Prostate gland (tissue), 2 donors: ENCODE results near the gene ATXN1. TPM values are rescaled to one million over a fixed set of nuclear protein-coding genes. Genes with fewer than 3 reads are reported as not detected.

ENCODE experiments used
- DNase-seq: peaks from one replicate; pipeline ENCODE4 v3.0.0-alpha.2; 2019; ENCODE audit warnings: low spot score
- H3K27ac ChIP-seq, 2 donors: fragments of 200-600 bp; sonication (generic); 2 replicates each; pipeline ENCODE4 v1.5.1; 2017 to 2019
- H3K27me3 ChIP-seq: fragments of 200-600 bp; sonication (generic); replicated peaks from 2 replicates; pipeline ENCODE4 v1.5.1; 2019; ENCODE audit not compliant: insufficient read depth
- H3K36me3 ChIP-seq, 2 donors: fragments of 200-600 bp; sonication (generic); 1 replicate in 1 of 2; 2 replicates in 1 of 2; pipeline versions ENCODE4 v1.5.1 to v1.8.1; 2017 to 2019
- H3K4me1 ChIP-seq: fragments of 200-600 bp; sonication (generic); replicated peaks from 2 replicates; pipeline ENCODE4 v1.5.1; 2019
- H3K4me3 ChIP-seq, 2 donors: fragments of 200-600 bp; sonication (generic); 2 replicates each; pipeline ENCODE4 v1.5.1; 2017 to 2019
- H3K9me3 ChIP-seq: fragments of 200-600 bp; sonication (generic); 2 replicates; pipeline ENCODE4 v1.5.1; 2017
- POLR2A ChIP-seq: fragments of 450-650 bp; IDR thresholded peaks from one replicate; pipeline ENCODE4 v1.6.1; 2016; ENCODE audit warnings: antibody characterized with exemption, mild to moderate bottlenecking
- POLR2AphosphoS5 ChIP-seq: sonication (generic); formaldehyde crosslinking; IDR thresholded peaks from one replicate; pipeline ENCODE4 v1.6.1; 2017; ENCODE audit warnings: antibody characterized with exemption
- WGBS: methylation state at CpG from one replicate; pipeline ENCODE4 v1.1.5; 2018; 5-methylcytosine and 5-hydroxymethylcytosine counted together
- intact Hi-C: fragments of 100-400 bp; cut with DNase I; formaldehyde crosslinking; loops from one replicate; pipeline ENCODE4 v1.14.2; 2022
- total RNA-seq, 2 donors: library from RNA; depleted of rRNA; stranded (reverse); fragments of >200 nt; gene quantifications; one replicate each; pipeline ENCODE4 v1.1.0, GENCODE V29; 2016
- TF ChIP-seq, protein P1 (sequence below), 4 experiments: fragments of 200-600 bp in 2 of 4; fragments of 450-650 bp in 2 of 4; sonication (generic) in 2 of 4; IDR thresholded peaks; 1 replicate in 3 of 4; 2 replicates in 1 of 4; pipeline ENCODE4 v1.5.1; 2016 to 2019; ENCODE audit warnings: antibody characterized with exemption in 4 of 4, mild to moderate bottlenecking in 2 of 4, moderate library complexity in 2 of 4

ATXN1 gene
- total RNA-seq, 2 donors from 2014 or later = 28.5 to 89.0 TPM

DNA sequence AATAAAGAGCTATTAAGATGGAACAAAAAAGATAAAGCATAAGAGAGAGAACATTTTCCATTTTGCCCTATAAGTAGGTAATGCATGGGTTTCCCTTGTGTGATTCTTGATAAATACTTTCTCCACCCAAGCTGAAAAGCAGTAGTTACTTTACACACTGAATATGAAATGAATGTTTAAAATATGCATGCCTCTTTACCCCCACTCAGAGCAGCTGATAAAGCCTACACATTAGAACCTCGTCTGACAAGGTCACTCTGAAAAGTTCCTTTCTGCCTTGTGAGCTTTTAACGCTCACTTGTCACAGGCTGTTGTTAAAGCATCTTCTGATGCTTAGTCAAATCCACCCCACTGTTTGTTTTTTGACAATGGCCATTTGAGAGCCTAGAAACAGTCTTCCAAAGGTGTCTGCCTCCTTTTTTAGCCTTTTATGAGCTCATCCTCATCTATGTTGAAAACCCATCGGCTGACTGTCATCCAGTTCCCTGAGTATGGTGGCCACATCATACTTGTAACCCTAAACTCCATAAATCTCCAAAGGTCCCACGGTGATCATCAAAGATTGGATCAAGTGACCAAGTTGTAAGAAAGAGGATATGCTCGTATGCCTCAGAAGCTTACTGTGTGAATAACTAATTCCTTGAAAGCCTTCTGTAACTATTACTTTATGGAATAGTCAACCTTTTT lies 102.8 kb downstream of the ATXN1 start:
- Histone ChIP-seq H3K36me3 (no peaks in the 10 kb centered on the region), H3K27me3 (no peaks in the 10 kb centered on the region), H3K4me3 (no peak overlapping the region), H3K27ac (no peak overlapping the region), H3K9me3 (no peaks in the 10 kb centered on the region), H3K4me1 (no peaks in the 10 kb centered on the region)
- TF ChIP-seq POLR2A (no peak), POLR2AphosphoS5 (no peak)
- TF ChIP-seq, protein P1, sequence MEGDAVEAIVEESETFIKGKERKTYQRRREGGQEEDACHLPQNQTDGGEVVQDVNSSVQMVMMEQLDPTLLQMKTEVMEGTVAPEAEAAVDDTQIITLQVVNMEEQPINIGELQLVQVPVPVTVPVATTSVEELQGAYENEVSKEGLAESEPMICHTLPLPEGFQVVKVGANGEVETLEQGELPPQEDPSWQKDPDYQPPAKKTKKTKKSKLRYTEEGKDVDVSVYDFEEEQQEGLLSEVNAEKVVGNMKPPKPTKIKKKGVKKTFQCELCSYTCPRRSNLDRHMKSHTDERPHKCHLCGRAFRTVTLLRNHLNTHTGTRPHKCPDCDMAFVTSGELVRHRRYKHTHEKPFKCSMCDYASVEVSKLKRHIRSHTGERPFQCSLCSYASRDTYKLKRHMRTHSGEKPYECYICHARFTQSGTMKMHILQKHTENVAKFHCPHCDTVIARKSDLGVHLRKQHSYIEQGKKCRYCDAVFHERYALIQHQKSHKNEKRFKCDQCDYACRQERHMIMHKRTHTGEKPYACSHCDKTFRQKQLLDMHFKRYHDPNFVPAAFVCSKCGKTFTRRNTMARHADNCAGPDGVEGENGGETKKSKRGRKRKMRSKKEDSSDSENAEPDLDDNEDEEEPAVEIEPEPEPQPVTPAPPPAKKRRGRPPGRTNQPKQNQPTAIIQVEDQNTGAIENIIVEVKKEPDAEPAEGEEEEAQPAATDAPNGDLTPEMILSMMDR (IDR thresholded peaks at IDR 0.05) = no peak
- DNase-seq = no peak
- intact Hi-C loops = no loop called here
- 44% methylated on average over 5 of the region's 5 CpGs for WGBS

DNA sequence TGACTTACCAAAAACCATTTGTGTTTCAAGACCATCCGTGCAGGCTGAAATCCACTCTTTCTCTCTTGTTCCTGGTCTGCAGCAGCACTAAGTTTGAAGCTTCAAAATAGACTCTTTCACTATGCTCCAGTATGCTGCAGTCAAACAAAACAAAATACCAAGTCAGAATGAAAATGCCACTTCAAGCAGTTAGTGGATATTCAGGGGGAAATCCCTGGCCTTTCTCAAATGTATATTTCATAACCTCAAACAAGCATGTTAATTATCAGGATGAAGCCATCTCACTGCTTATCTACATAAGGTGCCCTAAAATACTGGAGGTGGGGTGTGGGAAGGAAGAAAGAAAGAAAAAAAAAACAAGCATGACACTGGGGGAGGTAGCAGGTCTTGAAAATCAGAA lies 103.5 kb downstream of the ATXN1 start:
- DNase-seq = no peak
- 84% methylated on average over 1 of the region's 1 CpG for WGBS
- Histone ChIP-seq H3K27ac (no peak overlapping the region), H3K4me1 (no peaks in the 10 kb centered on the region), H3K36me3 (no peaks in the 10 kb centered on the region), H3K4me3 (no peak overlapping the region), H3K27me3 (no peaks in the 10 kb centered on the region), H3K9me3 (no peaks in the 10 kb centered on the region)
- intact Hi-C loops = no loop called here
- TF ChIP-seq POLR2A (no peak), POLR2AphosphoS5 (no peak)
- TF ChIP-seq, protein P1 (IDR thresholded peaks at IDR 0.05) = no peak

DNA sequence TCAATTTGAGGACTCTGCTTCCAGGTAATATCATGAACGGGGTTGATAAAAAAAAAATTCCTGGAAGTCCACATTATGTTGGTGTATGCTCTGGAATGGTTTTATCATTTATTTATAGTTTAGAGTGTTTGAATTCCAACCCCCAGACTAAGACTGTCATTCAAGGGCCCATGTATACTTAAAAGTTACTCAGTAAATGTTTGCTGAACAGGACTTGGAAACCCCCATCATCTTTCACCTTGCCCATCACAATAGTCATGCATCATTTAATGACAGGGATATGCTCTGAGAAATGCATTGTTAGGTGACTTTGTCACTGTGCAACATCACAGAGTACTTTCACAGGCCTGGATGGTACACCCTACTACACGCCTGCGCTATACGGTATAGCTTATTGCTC lies 104.8 kb downstream of the ATXN1 start:
- H3K27me3 ChIP-seq = no peaks in the 10 kb centered on the region
- DNase-seq = no peak
- no peak overlapping the region for H3K27ac ChIP-seq
- TF ChIP-seq POLR2AphosphoS5 (no peak), POLR2A (no peak)
- no peaks in the 10 kb centered on the region for H3K4me1 ChIP-seq
- WGBS = 92% methylated on average over 4 of the region's 4 CpGs
- intact Hi-C loops = no loop called here
- no peak overlapping the region for H3K4me3 ChIP-seq
- no peaks in the 10 kb centered on the region for H3K9me3 ChIP-seq
- no peaks in the 10 kb centered on the region for H3K36me3 ChIP-seq

DNA sequence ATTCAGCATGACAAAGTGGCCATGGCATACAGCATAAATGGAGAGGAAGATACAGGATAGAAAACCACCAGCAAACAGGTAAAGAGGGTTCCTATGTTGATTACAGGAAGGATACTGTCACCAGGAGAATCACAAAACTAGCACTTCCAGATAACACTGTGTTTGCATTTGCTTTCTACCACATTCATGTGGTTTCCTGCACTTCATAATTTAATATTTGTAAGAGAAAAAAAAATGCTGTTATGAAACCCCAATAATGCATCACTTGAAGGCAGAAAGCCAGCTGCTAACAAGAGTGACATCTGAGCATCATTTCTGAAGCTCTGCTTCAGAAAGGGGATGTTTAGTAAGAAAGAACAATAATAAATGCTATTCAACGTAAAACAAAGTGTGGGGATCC lies 106.6 kb downstream of the ATXN1 start:
- Histone ChIP-seq H3K9me3 (no peaks in the 10 kb centered on the region), H3K27me3 (no peaks in the 10 kb centered on the region), H3K27ac (no peak overlapping the region), H3K4me1 (no peaks in the 10 kb centered on the region), H3K4me3 (no peak overlapping the region), H3K36me3 (no peaks in the 10 kb centered on the region)
- DNase-seq = no peak
- WGBS = 90% methylated on average over 1 of the region's 1 CpG
- intact Hi-C loops = no loop called here
- TF ChIP-seq POLR2A (no peak), POLR2AphosphoS5 (no peak)
- TF ChIP-seq, protein P1 (IDR thresholded peaks at IDR 0.05) = no peak

DNA sequence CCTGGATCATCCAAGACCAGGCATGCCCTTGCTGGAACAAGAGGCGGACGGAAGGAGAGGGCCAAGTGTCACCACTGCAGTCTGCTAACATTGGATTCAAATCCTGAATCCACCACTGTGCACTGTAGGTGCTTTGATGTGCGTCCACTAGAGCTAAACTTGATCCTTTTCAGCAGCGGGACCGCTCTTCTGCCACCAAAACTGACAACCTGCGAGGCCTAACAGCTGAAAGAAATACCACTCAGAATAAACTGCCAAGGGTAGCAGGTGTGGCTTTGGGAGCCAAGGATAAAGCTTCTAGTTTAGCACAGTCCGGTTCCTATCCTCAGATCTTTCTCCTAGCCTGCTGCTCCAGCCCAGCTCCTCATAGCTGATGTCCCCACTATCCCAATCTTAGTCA lies 108.0 kb downstream of the ATXN1 start:
- H3K4me3 ChIP-seq = no peak overlapping the region
- TF ChIP-seq POLR2A (no peak), POLR2AphosphoS5 (no peak)
- TF ChIP-seq, protein P1 (IDR thresholded peaks at IDR 0.05) = no peak
- no peaks in the 10 kb centered on the region for H3K9me3 ChIP-seq
- intact Hi-C loops = no loop called here
- no peak for DNase-seq
- H3K27ac ChIP-seq = no peak overlapping the region
- no peaks in the 10 kb centered on the region for H3K4me1 ChIP-seq
- WGBS = 71% methylated on average over 7 of the region's 7 CpGs
- H3K27me3 ChIP-seq = no peaks in the 10 kb centered on the region
- H3K36me3 ChIP-seq = no peaks in the 10 kb centered on the region
